ENCODE measurements around the gene PTPRJ. TPM values are rescaled to one million over a fixed set of nuclear protein-coding genes. Genes with fewer than 3 reads are reported as not detected.
A peak's percentile ranks its signal among the peaks of the same experiment; 100 is the strongest.

PTPRJ gene
- total and polyA plus RNA-seq, 7 donors, result 2.4 to 23.3 (median 10.2) TPM

DNA sequence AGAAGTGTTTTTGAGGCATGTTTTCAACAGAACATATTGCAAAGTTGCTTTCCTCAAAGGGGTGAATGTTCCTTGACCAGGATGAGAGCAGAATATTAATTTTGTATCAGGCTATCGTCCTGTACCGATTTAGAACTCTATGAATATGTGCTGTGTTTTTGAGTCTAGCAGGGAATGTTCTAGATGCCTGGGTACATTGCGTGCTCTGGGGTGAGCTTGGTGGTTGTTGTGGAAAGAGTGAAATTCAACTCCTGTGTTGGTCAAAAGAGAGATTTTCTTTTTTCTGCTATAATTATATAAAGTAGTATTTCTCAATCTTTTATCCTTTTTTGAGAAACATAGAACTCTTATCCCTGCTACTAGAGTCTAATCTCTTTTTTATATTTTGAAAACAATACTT, 185.1 kb downstream of the PTPRJ start:
- Histone ChIP-seq H3K27ac (peak overlapping the region in 1 of 4 donors; percentile 43), H3K4me3 (no peak overlapping the region), H3K27me3 (no peaks in the 10 kb centered on the region), H3K9me3 (no peaks in the 10 kb centered on the region), H3K36me3 (peaks cover 0 to 30% (median 0%) of the 10 kb centered on the region in 4 donors), H3K4me1 (peaks cover 0 to 12% (median 9%) of the 10 kb centered on the region in 4 donors)
- intact Hi-C loops (cut with DNase I), result no loop called here
- no peak for DNase-seq
- WGBS, 2 donors, result 76 to 95% methylated on average over 3 of the region's 3 CpGs
- no peak for TF ChIP-seq EP300 (IDR thresholded peaks at IDR 0.05)
- TF ChIP-seq POLR2AphosphoS5 (IDR thresholded peaks at IDR 0.05), result peak in 1 of 4 donors; percentile 9

DNA sequence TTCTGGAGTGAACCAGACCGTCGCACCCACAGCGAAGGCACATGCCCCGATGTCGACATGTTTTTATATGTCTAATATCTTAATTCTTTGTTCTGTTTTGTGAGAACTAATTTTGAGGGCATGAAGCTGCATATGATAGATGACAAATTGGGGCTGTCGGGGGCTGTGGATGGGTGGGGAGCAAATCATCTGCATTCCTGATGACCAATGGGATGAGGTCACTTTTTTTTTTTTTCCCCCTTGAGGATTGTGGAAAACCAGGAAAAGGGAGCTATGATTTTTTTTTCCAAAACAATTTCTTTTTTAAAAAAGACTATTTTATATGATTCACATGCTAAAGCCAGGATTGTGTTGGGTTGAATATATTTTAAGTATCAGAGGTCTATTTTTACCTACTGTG, 187.0 kb downstream of the PTPRJ start:
- 96 to 98% methylated on average over 6 of the region's 6 CpGs for WGBS, 2 donors
- Histone ChIP-seq H3K4me3 (no peak overlapping the region), H3K36me3 (peaks cover 0 to 26% (median 0%) of the 10 kb centered on the region in 4 donors), H3K4me1 (peaks cover 0 to 16% (median 10%) of the 10 kb centered on the region in 4 donors), H3K9me3 (no peaks in the 10 kb centered on the region), H3K27me3 (no peaks in the 10 kb centered on the region), H3K27ac (no peak overlapping the region)
- DNase-seq, result no peak
- intact Hi-C loops (cut with DNase I), result no loop called here
- TF ChIP-seq POLR2A (IDR thresholded peaks at IDR 0.05) (no peak), POLR2AphosphoS5 (IDR thresholded peaks at IDR 0.05) (no peak), EP300 (IDR thresholded peaks at IDR 0.05) (no peak)
- TF ChIP-seq, protein P1, sequence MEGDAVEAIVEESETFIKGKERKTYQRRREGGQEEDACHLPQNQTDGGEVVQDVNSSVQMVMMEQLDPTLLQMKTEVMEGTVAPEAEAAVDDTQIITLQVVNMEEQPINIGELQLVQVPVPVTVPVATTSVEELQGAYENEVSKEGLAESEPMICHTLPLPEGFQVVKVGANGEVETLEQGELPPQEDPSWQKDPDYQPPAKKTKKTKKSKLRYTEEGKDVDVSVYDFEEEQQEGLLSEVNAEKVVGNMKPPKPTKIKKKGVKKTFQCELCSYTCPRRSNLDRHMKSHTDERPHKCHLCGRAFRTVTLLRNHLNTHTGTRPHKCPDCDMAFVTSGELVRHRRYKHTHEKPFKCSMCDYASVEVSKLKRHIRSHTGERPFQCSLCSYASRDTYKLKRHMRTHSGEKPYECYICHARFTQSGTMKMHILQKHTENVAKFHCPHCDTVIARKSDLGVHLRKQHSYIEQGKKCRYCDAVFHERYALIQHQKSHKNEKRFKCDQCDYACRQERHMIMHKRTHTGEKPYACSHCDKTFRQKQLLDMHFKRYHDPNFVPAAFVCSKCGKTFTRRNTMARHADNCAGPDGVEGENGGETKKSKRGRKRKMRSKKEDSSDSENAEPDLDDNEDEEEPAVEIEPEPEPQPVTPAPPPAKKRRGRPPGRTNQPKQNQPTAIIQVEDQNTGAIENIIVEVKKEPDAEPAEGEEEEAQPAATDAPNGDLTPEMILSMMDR (IDR thresholded peaks at IDR 0.05), result no peak

DNA sequence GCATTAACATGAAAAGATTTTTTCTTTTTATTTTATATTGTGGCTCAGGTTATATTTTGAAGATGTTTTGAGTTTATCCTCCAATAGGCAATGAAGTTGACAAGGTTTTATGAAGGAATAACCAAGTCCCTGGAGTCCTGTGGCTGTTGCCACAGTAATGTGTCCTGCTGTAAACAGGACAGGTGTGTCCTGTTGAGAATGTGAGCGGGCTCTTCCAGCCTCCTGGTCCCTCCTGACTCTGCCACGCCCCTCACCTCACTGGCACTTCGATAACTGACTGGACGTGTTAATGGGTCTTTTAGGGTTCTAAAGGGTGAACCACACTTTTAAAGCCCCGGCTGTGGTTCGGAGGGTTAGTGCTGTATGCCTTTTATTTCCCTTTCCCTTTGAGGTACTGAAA, 188.5 kb downstream of the PTPRJ start:
- Histone ChIP-seq H3K4me1 (peaks cover 0 to 21% (median 12%) of the 10 kb centered on the region in 4 donors), H3K36me3 (peaks cover 0 to 23% (median 0%) of the 10 kb centered on the region in 4 donors), H3K27ac (peak overlapping the region in 2 of 4 donors; percentile 3 to 33), H3K9me3 (no peaks in the 10 kb centered on the region), H3K4me3 (no peak overlapping the region), H3K27me3 (no peaks in the 10 kb centered on the region)
- 48 to 66% methylated on average over 6 of the region's 6 CpGs for WGBS, 2 donors
- no peak for TF ChIP-seq POLR2AphosphoS5 (IDR thresholded peaks at IDR 0.05)
- TF ChIP-seq, protein P1 (IDR thresholded peaks at IDR 0.05), result no peak
- no peak for TF ChIP-seq EP300 (IDR thresholded peaks at IDR 0.05)
- TF ChIP-seq POLR2A (IDR thresholded peaks at IDR 0.05), result no peak
- no peak for DNase-seq
- intact Hi-C loops (cut with DNase I), result no loop called here

DNA sequence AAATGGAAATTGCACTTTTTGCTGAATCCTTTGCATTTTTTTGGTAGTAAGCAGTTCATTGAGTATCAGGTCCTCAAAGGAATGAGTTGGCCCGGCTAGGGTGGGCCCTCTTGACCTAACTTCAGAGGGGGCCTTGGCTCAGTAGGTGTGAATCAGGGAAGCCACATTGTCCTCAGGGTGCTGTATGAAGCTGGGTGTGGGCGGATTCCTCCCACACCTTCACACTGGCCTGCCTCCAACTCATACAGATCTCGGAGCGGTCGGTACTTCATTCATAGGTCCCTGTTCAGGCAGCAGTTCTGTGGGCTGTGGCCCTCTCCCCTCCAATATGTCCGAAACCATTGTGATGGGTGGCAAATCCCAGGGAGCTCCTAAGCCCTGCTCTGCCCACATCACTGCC, 188.9 kb downstream of the PTPRJ start:
- no peak overlapping the region for H3K4me3 ChIP-seq
- intact Hi-C loops (cut with DNase I), result no loop called here
- H3K9me3 ChIP-seq, result no peaks in the 10 kb centered on the region
- H3K27ac ChIP-seq, result peak overlapping the region in 3 of 4 donors; percentile 3 to 34 (median 33)
- WGBS, 2 donors, result 65 to 67% methylated on average over 6 of the region's 6 CpGs
- peaks cover 0 to 19% (median 0%) of the 10 kb centered on the region in 4 donors for H3K36me3 ChIP-seq
- TF ChIP-seq POLR2A (IDR thresholded peaks at IDR 0.05), result no peak
- peaks cover 0 to 21% (median 12%) of the 10 kb centered on the region in 4 donors for H3K4me1 ChIP-seq
- no peak for DNase-seq
- H3K27me3 ChIP-seq, result no peaks in the 10 kb centered on the region

DNA sequence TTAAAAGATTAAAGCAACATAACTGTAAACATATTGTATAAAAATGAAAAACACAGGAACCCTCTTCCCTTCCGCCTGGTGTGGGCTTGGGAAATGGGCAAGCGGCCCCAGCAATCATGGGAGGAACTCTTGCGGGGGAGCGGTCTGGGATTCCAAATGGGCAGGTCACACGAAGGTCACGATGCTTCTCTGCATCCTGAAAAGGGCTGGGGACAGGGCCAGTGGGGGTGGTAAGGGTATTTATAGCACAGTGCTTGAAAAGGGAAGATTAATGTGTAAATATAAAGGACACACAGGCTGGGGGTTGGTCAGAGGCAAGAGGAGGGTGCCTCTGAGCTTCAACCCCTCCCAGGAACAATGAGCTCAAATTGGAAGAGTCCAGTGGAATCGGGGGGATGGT, 189.4 kb downstream of the PTPRJ start:
- DNase-seq, result no peak
- no peaks in the 10 kb centered on the region for H3K27me3 ChIP-seq
- peaks cover 0 to 21% (median 12%) of the 10 kb centered on the region in 4 donors for H3K4me1 ChIP-seq
- peak overlapping the region in 3 of 4 donors; percentile 3 to 34 (median 33) for H3K27ac ChIP-seq
- WGBS, 2 donors, result 76 to 84% methylated on average over 7 of the region's 7 CpGs
- TF ChIP-seq, protein P1 (IDR thresholded peaks at IDR 0.05), result no peak
- no peak for TF ChIP-seq POLR2AphosphoS5 (IDR thresholded peaks at IDR 0.05)
- TF ChIP-seq POLR2A (IDR thresholded peaks at IDR 0.05), result no peak
- no peak for TF ChIP-seq EP300 (IDR thresholded peaks at IDR 0.05)
- no peaks in the 10 kb centered on the region for H3K9me3 ChIP-seq
- H3K4me3 ChIP-seq, result no peak overlapping the region
- H3K36me3 ChIP-seq, result peaks cover 0 to 17% (median 0%) of the 10 kb centered on the region in 4 donors
- intact Hi-C loops (cut with DNase I), result no loop called here

All from sigmoid colon (tissue), 7 donors.